K562 (cell line): ENCODE results near the gene BHLHE40. TPM values are rescaled to one million over a fixed set of nuclear protein-coding genes. Genes with fewer than 3 reads are reported as not detected.

Experiments
- BACH1 ChIP-seq: fragments of 200-800 bp; sonication (Bioruptor generic); IDR thresholded peaks from 2 replicates; pipeline ENCODE4 v1.6.1; 2016; ENCODE audit warnings: missing genetic modification characterization, missing compliant biosample characterization
- CBX3 ChIP-seq, 2 experiments: IDR thresholded peaks; 1 replicate in 1 of 2; 2 replicates in 1 of 2; pipeline ENCODE4 v1.6.1; 2012; ENCODE audit warnings: inconsistent platforms in 2 of 2, low read length in 2 of 2, borderline replicate concordance in 1 of 2, control low read depth in 1 of 2
- FOS ChIP-seq: IDR thresholded peaks from 3 replicates; pipeline ENCODE4 v1.6.1; 2011; ENCODE audit not compliant: insufficient read length; ENCODE audit errors: extremely low read depth
- FOSL1 ChIP-seq: fragments of 200-800 bp; sonication (Bioruptor generic); conservative IDR thresholded peaks from 2 replicates; pipeline ENCODE4 v1.6.1; 2016; ENCODE audit warnings: missing genetic modification characterization, missing compliant biosample characterization
- HNRNPL ChIP-seq: fragments of 200-400 bp; formaldehyde crosslinking; IDR thresholded peaks from 2 replicates; pipeline ENCODE4 v1.6.1; 2017; ENCODE audit warnings: low read depth, mild to moderate bottlenecking, low read length
- MEF2A ChIP-seq: IDR thresholded peaks from 2 replicates; pipeline ENCODE4 v1.6.1; 2011; ENCODE audit warnings: low read depth, mild to moderate bottlenecking, low read length, moderate library complexity; ENCODE audit not compliant: control insufficient read depth
- NCOA6 ChIP-seq: fragments of 450-650 bp; IDR thresholded peaks from 2 replicates; pipeline ENCODE4 v1.6.1; 2017; ENCODE audit warnings: mild to moderate bottlenecking
- SMARCA5 ChIP-seq: fragments of 450-650 bp; IDR thresholded peaks from 2 replicates; pipeline ENCODE4 v1.6.1; 2016
- polyA plus RNA-seq, 8 experiments: library from polyadenylated mRNA; depleted of rRNA in 4 of 8; stranded (reverse) in 5 of 8; unstranded in 3 of 8; fragments of >200 nt; fragmentation: Nextera tagmentation in 2 of 8; fragmentation: Illumina TruSeq in 1 of 8; extraction: Ambion mirVana in 2 of 8; extraction: Trizol in 1 of 8; gene quantifications; 2 replicates each; pipeline versions ENCODE4 v1.2.1 to v1.2.3, GENCODE V29; 2011 to 2014; ENCODE audit warnings: inconsistent platforms in 1 of 8, missing spikeins in 1 of 8
- total RNA-seq, 7 experiments: library from RNA; depleted of rRNA in 6 of 7; stranded (reverse); fragments of >200 nt in 6 of 7; fragmentation: Illumina TruSeq in 2 of 7; extraction: Trizol in 2 of 7; gene quantifications; 2 replicates each; pipeline versions ENCODE4 v1.2.1 to v1.2.3, GENCODE V29; 2011 to 2021; ENCODE audit warnings: low replicate concordance in 1 of 7
- TF ChIP-seq, protein P1 (sequence below): sonication (generic); formaldehyde crosslinking; IDR thresholded peaks from 2 replicates; pipeline ENCODE4 v1.8.0; 2023; ENCODE audit warnings: missing genetic modification reagents, mild to moderate bottlenecking, borderline replicate concordance
- TF ChIP-seq, protein P2 (sequence below): fragments of 450-650 bp; IDR thresholded peaks from 2 replicates; pipeline ENCODE4 v1.6.1; 2017; ENCODE audit warnings: antibody characterized with exemption
- TF ChIP-seq, protein P3 (sequence below), 2 experiments: fragments of 450-650 bp; IDR thresholded peaks; 2 replicates each; pipeline ENCODE4 v1.6.1; 2016
- TF ChIP-seq, protein P4 (sequence below): sonication (generic); formaldehyde crosslinking; IDR thresholded peaks from 2 replicates; pipeline ENCODE4 v1.8.1; 2022; ENCODE audit warnings: missing genetic modification reagents
- TF ChIP-seq, protein P5 (sequence below): fragments of 250-450 bp; sonication (Bioruptor Pico); IDR thresholded peaks from 2 replicates; pipeline ENCODE4 v1.5.0; 2021; ENCODE audit warnings: mild to moderate bottlenecking, borderline replicate concordance

Gene BHLHE40
- total and polyA plus RNA-seq, 9 of the 15 experiments (the other 6 are each of a cell fraction or from before 2014, with no cell fraction given) = 12.0 to 83.9 (median 31.4) TPM

DNA sequence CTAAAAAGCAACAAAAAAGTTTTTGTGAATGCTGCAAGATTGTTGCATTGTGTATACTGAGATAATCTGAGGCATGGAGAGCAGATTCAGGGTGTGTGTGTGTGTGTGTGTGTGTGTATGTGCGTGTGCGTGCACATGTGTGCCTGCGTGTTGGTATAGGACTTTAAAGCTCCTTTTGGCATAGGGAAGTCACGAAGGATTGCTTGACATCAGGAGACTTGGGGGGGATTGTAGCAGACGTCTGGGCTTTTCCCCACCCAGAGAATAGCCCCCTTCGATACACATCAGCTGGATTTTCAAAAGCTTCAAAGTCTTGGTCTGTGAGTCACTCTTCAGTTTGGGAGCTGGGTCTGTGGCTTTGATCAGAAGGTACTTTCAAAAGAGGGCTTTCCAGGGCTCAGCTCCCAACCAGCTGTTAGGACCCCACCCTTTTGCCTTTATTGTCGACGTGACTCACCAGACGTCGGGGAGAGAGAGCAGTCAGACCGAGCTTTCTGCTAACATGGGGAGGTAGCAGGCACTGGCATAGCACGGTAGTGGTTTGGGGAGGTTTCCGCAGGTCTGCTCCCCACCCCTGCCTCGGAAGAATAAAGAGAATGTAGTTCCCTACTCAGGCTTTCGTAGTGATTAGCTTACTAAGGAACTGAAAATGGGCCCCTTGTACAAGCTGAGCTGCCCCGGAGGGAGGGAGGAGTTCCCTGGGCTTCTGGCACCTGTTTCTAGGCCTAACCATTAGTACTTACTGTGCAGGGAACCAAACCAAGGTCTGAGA is 4.7 kb downstream of the BHLHE40 start (continued):
- TF ChIP-seq, protein P1, sequence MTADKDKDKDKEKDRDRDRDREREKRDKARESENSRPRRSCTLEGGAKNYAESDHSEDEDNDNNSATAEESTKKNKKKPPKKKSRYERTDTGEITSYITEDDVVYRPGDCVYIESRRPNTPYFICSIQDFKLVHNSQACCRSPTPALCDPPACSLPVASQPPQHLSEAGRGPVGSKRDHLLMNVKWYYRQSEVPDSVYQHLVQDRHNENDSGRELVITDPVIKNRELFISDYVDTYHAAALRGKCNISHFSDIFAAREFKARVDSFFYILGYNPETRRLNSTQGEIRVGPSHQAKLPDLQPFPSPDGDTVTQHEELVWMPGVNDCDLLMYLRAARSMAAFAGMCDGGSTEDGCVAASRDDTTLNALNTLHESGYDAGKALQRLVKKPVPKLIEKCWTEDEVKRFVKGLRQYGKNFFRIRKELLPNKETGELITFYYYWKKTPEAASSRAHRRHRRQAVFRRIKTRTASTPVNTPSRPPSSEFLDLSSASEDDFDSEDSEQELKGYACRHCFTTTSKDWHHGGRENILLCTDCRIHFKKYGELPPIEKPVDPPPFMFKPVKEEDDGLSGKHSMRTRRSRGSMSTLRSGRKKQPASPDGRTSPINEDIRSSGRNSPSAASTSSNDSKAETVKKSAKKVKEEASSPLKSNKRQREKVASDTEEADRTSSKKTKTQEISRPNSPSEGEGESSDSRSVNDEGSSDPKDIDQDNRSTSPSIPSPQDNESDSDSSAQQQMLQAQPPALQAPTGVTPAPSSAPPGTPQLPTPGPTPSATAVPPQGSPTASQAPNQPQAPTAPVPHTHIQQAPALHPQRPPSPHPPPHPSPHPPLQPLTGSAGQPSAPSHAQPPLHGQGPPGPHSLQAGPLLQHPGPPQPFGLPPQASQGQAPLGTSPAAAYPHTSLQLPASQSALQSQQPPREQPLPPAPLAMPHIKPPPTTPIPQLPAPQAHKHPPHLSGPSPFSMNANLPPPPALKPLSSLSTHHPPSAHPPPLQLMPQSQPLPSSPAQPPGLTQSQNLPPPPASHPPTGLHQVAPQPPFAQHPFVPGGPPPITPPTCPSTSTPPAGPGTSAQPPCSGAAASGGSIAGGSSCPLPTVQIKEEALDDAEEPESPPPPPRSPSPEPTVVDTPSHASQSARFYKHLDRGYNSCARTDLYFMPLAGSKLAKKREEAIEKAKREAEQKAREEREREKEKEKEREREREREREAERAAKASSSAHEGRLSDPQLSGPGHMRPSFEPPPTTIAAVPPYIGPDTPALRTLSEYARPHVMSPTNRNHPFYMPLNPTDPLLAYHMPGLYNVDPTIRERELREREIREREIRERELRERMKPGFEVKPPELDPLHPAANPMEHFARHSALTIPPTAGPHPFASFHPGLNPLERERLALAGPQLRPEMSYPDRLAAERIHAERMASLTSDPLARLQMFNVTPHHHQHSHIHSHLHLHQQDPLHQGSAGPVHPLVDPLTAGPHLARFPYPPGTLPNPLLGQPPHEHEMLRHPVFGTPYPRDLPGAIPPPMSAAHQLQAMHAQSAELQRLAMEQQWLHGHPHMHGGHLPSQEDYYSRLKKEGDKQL (CRISPR knock-in tag) = no peak
- TF ChIP-seq FOS (no peak), NCOA6 (no peak), BACH1 (tag) (no peak), FOSL1 (no peak), CBX3 (IDR thresholded peaks at IDR 0.05; ENCODE audit: borderline replicate concordance in 1 of 2, low read length in 2 of 2) (peak in 1 of 2 experiments; percentile 65; a peak in 1 of 3 replicates), HNRNPL (no peak), SMARCA5 (no peak), MEF2A (no peak)
- TF ChIP-seq, protein P2, sequence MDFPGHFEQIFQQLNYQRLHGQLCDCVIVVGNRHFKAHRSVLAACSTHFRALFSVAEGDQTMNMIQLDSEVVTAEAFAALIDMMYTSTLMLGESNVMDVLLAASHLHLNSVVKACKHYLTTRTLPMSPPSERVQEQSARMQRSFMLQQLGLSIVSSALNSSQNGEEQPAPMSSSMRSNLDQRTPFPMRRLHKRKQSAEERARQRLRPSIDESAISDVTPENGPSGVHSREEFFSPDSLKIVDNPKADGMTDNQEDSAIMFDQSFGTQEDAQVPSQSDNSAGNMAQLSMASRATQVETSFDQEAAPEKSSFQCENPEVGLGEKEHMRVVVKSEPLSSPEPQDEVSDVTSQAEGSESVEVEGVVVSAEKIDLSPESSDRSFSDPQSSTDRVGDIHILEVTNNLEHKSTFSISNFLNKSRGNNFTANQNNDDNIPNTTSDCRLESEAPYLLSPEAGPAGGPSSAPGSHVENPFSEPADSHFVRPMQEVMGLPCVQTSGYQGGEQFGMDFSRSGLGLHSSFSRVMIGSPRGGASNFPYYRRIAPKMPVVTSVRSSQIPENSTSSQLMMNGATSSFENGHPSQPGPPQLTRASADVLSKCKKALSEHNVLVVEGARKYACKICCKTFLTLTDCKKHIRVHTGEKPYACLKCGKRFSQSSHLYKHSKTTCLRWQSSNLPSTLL = no peak
- TF ChIP-seq, protein P3, sequence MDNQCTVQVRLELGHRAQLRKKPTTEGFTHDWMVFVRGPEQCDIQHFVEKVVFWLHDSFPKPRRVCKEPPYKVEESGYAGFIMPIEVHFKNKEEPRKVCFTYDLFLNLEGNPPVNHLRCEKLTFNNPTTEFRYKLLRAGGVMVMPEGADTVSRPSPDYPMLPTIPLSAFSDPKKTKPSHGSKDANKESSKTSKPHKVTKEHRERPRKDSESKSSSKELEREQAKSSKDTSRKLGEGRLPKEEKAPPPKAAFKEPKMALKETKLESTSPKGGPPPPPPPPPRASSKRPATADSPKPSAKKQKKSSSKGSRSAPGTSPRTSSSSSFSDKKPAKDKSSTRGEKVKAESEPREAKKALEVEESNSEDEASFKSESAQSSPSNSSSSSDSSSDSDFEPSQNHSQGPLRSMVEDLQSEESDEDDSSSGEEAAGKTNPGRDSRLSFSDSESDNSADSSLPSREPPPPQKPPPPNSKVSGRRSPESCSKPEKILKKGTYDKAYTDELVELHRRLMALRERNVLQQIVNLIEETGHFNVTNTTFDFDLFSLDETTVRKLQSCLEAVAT (IDR thresholded peaks at IDR 0.05) = peak; percentile 95 to 96
- TF ChIP-seq, protein P4, sequence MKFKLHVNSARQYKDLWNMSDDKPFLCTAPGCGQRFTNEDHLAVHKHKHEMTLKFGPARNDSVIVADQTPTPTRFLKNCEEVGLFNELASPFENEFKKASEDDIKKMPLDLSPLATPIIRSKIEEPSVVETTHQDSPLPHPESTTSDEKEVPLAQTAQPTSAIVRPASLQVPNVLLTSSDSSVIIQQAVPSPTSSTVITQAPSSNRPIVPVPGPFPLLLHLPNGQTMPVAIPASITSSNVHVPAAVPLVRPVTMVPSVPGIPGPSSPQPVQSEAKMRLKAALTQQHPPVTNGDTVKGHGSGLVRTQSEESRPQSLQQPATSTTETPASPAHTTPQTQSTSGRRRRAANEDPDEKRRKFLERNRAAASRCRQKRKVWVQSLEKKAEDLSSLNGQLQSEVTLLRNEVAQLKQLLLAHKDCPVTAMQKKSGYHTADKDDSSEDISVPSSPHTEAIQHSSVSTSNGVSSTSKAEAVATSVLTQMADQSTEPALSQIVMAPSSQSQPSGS (CRISPR knock-in tag) = no peak
- TF ChIP-seq, protein P5, sequence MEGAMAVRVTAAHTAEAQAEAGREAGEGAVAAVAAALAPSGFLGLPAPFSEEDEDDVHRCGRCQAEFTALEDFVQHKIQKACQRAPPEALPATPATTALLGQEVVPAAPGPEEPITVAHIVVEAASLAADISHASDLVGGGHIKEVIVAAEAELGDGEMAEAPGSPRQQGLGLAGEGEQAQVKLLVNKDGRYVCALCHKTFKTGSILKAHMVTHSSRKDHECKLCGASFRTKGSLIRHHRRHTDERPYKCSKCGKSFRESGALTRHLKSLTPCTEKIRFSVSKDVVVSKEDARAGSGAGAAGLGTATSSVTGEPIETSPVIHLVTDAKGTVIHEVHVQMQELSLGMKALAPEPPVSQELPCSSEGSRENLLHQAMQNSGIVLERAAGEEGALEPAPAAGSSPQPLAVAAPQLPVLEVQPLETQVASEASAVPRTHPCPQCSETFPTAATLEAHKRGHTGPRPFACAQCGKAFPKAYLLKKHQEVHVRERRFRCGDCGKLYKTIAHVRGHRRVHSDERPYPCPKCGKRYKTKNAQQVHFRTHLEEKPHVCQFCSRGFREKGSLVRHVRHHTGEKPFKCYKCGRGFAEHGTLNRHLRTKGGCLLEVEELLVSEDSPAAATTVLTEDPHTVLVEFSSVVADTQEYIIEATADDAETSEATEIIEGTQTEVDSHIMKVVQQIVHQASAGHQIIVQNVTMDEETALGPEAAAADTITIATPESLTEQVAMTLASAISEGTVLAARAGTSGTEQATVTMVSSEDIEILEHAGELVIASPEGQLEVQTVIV = 0 out of 2 replicates have a peak, but pooled peaks have one; percentile 58
